K562 (cell line): ENCODE data around the gene PGM3. TPM values are rescaled to one million over a fixed set of nuclear protein-coding genes. Genes with fewer than 3 reads are reported as not detected.
A peak's percentile ranks its signal among the peaks of the same experiment; 100 is the strongest.

Source experiments
- ATAC-seq: fragments of 200-7000 bp; cut with Tn5 transposase; 3 replicates; pipeline ENCODE4 v1.9.1; 2020; ENCODE audit warnings: moderate library complexity
- BruUV-seq: library from RNA; stranded (reverse); fragments of 400-500 nt; replicated peaks from 2 replicates; lab custom pipeline; 2021; lab: Mats Ljungman, UMichigan
- CTCF ChIA-PET: fragments of 300-600 bp; formaldehyde crosslinking; extraction: SDS; loops from one replicate; lab custom pipeline; 2021; ENCODE audit warnings: low intra/inter-chr PET ratio; lab: Yijun Ruan, JAX
- POLR2A ChIA-PET: fragments of 300-600, 350-650 bp; sonication (Branson Sonifier 250); formaldehyde crosslinking; extraction: SDS; loops from one replicate; lab custom pipeline; 2021; ENCODE audit warnings: antibody characterized with exemption, inconsistent platforms; lab: Yijun Ruan, JAX
- DNase-seq, 4 experiments: peaks; one replicate each; pipeline versions ENCODE4 v3.0.0 to v3.0.0-alpha.2; 2011 to 2018; ENCODE audit warnings: low spot score in 3 of 4, mixed read lengths in 3 of 4; ENCODE audit errors: extremely low read depth in 1 of 4
- FAIRE-seq: peaks from 2 replicates; lab custom pipeline; 2011; peaks lifted over from hg19 to GRCh38; lab: Jason Lieb, UNC
- H2AFZ ChIP-seq: 2 replicates; pipeline ENCODE4 v1.6.0; 2011; ENCODE audit warnings: low read depth, low read length, control low read depth, inconsistent platforms
- H3K27ac ChIP-seq: fragments of 200-600 bp; 3 replicates; pipeline ENCODE4 v1.8.0; 2011; ENCODE audit warnings: low read depth, mild to moderate bottlenecking, control low read depth, inconsistent platforms, low read length, moderate library complexity, mixed read lengths; ENCODE audit errors: extremely low read depth
- H3K27me3 ChIP-seq, 2 experiments: fragments of 300-600 bp in 1 of 2; 2 replicates in 1 of 2; 3 replicates in 1 of 2; pipeline versions ENCODE4 v1.6.0 to v1.8.0; 2011; ENCODE audit warnings: inconsistent platforms in 2 of 2, low read length in 2 of 2, mild to moderate bottlenecking in 1 of 2, mixed read lengths in 1 of 2, moderate library complexity in 1 of 2; ENCODE audit not compliant: control insufficient read depth in 2 of 2, insufficient read depth in 2 of 2
- H3K36me3 ChIP-seq: fragments of 300-600 bp; 3 replicates; pipeline ENCODE4 v1.8.0; 2011; ENCODE audit warnings: mild to moderate bottlenecking, low read length, inconsistent platforms; ENCODE audit not compliant: control insufficient read depth, insufficient read depth
- H3K4me1 ChIP-seq, 2 experiments: fragments of 200-600 bp in 1 of 2; replicated peaks in 1 of 2; 2 replicates in 1 of 2; 3 replicates in 1 of 2; pipeline versions ENCODE4 v1.5.1 to v1.8.0; 2011; ENCODE audit warnings: inconsistent platforms in 2 of 2, low read length in 2 of 2, mild to moderate bottlenecking in 1 of 2, mixed read lengths in 1 of 2, moderate library complexity in 1 of 2; ENCODE audit not compliant: control insufficient read depth in 2 of 2, insufficient read depth in 2 of 2
- H3K4me2 ChIP-seq: 2 replicates; pipeline ENCODE4 v1.6.1; 2011; ENCODE audit warnings: low read length, control low read depth, inconsistent platforms, mixed read lengths; ENCODE audit not compliant: insufficient read depth
- H3K4me3 ChIP-seq: fragments of 200-600 bp; sonication (generic), shearing (Covaris generic); 2 replicates; pipeline ENCODE4 v1.5.1; 2016; ENCODE audit warnings: control low read depth, inconsistent platforms
- H3K79me2 ChIP-seq: fragments of 200-600 bp; 3 replicates; pipeline ENCODE4 v1.8.0; 2011; ENCODE audit warnings: low read length, inconsistent platforms; ENCODE audit not compliant: control insufficient read depth, insufficient read depth
- H3K9ac ChIP-seq, 2 experiments: 2 replicates each; pipeline versions ENCODE4 v1.6.0 to v1.6.1; 2011; ENCODE audit warnings: low read depth in 2 of 2, low read length in 2 of 2, control low read depth in 1 of 2, inconsistent platforms in 1 of 2, mild to moderate bottlenecking in 1 of 2, mixed read lengths in 1 of 2; ENCODE audit not compliant: insufficient read depth in 1 of 2
- H3K9me1 ChIP-seq: one replicate; pipeline ENCODE4 v1.6.0; 2011; ENCODE audit warnings: inconsistent platforms, mild to moderate bottlenecking, low read length, moderate library complexity; ENCODE audit not compliant: control insufficient read depth, insufficient read depth
- H3K9me3 ChIP-seq: replicated peaks from 2 replicates; pipeline ENCODE4 v1.5.1; 2011; ENCODE audit warnings: low read depth, low read length, inconsistent platforms; ENCODE audit not compliant: control insufficient read depth, insufficient read depth
- H4K20me1 ChIP-seq: replicated peaks from 2 replicates; pipeline ENCODE4 v1.6.1; 2011; ENCODE audit warnings: low read length, inconsistent platforms, mixed read lengths; ENCODE audit not compliant: control insufficient read depth, insufficient read depth
- BRCA1 ChIP-seq, 2 experiments: fragments of 450-650 bp in 1 of 2; sonication (generic) in 1 of 2; formaldehyde crosslinking in 1 of 2; IDR thresholded peaks; 2 replicates each; pipeline versions ENCODE4 v1.5.0 to v1.6.1; 2017 to 2020; ENCODE audit warnings: mild to moderate bottlenecking in 1 of 2, missing genetic modification reagents in 1 of 2
- CREB3 ChIP-seq: fragments of 450-650 bp; conservative IDR thresholded peaks from 2 replicates; pipeline ENCODE4 v1.6.1; 2016; ENCODE audit warnings: missing genetic modification characterization, low read depth, mild to moderate bottlenecking, missing compliant biosample characterization, moderate library complexity
- ELF4 ChIP-seq: fragments of 450-650 bp; formaldehyde crosslinking; IDR thresholded peaks from 2 replicates; pipeline ENCODE4 v1.4.0; 2022; ENCODE audit warnings: missing genetic modification characterization
- ETS1 ChIP-seq: conservative IDR thresholded peaks from 2 replicates; pipeline ENCODE4 v1.6.1; 2011; ENCODE audit warnings: low read depth, mild to moderate bottlenecking, low read length; ENCODE audit not compliant: control insufficient read depth
- FOXK2 ChIP-seq, 2 experiments: fragments of 450-650 bp; IDR thresholded peaks in 1 of 2; conservative IDR thresholded peaks in 1 of 2; 2 replicates each; pipeline ENCODE4 v1.6.1; 2016; ENCODE audit warnings: low read depth in 2 of 2, mild to moderate bottlenecking in 1 of 2
- FOXO4 ChIP-seq: fragments of 450-650 bp; formaldehyde crosslinking; IDR thresholded peaks from 2 replicates; pipeline ENCODE4 v1.4.0; 2020; ENCODE audit warnings: mild to moderate bottlenecking, moderate library complexity
- PTBP1 ChIP-seq: fragments of 200-400 bp; formaldehyde crosslinking; IDR thresholded peaks from 2 replicates; pipeline ENCODE4 v1.6.1; 2017; ENCODE audit warnings: low read depth, low read length
- SRSF1 ChIP-seq: fragments of 200-400 bp; formaldehyde crosslinking; IDR thresholded peaks from 2 replicates; pipeline ENCODE4 v1.6.1; 2017; ENCODE audit warnings: mild to moderate bottlenecking, low read depth, low read length, moderate library complexity
- ZNF584 ChIP-seq: fragments of 200-800 bp; sonication (Bioruptor generic); IDR thresholded peaks from 2 replicates; pipeline ENCODE4 v1.6.1; 2016; ENCODE audit warnings: low read depth, mild to moderate bottlenecking, missing genetic modification characterization, missing compliant biosample characterization
- ZNF639 ChIP-seq, 2 experiments: fragments of 200-800 bp in 1 of 2; sonication (Bioruptor generic) in 1 of 2; sonication (generic) in 1 of 2; formaldehyde crosslinking in 1 of 2; IDR thresholded peaks in 1 of 2; conservative IDR thresholded peaks in 1 of 2; 2 replicates each; pipeline versions ENCODE4 v1.5.0 to v1.6.1; 2016 to 2020; ENCODE audit warnings: missing compliant biosample characterization in 1 of 2, missing genetic modification characterization in 1 of 2, missing genetic modification reagents in 1 of 2
- ZNF75A ChIP-seq: fragments of 450-650 bp; formaldehyde crosslinking; IDR thresholded peaks from 2 replicates; pipeline ENCODE4 v1.4.0; 2020; ENCODE audit warnings: mild to moderate bottlenecking
- WGBS: fragments of 100-300 bp; shearing (Covaris generic); methylation state at CpG from one replicate; pipeline ENCODE4 v1.1.6; 2016; ENCODE audit warnings: low coverage, mixed read lengths; ENCODE audit not compliant: insufficient coverage; ENCODE audit errors: missing lambda C conversion rate; 5-methylcytosine and 5-hydroxymethylcytosine counted together
- in situ Hi-C: fragments of 300-500 bp; cut with MboI; formaldehyde crosslinking; loops from 4 replicates; pipeline ENCODE4 v1.15.0; 2018; ENCODE audit warnings: inconsistent platforms, mixed read lengths
- intact Hi-C: fragments of 100-400 bp; cut with micrococcal nuclease; formaldehyde crosslinking; loops from 2 replicates; pipeline ENCODE4 v1.14.2; 2022
- polyA plus RNA-seq, 8 experiments: library from polyadenylated mRNA; depleted of rRNA in 4 of 8; stranded (reverse) in 5 of 8; unstranded in 3 of 8; fragments of >200 nt; fragmentation: Nextera tagmentation in 2 of 8; fragmentation: Illumina TruSeq in 1 of 8; extraction: Ambion mirVana in 2 of 8; extraction: Trizol in 1 of 8; gene quantifications; 2 replicates each; pipeline versions ENCODE4 v1.2.1 to v1.2.3, GENCODE V29; 2011 to 2014; ENCODE audit warnings: inconsistent platforms in 1 of 8, missing spikeins in 1 of 8
- total RNA-seq, 7 experiments: library from RNA; depleted of rRNA in 6 of 7; stranded (reverse); fragments of >200 nt in 6 of 7; fragmentation: Illumina TruSeq in 2 of 7; extraction: Trizol in 2 of 7; gene quantifications; 2 replicates each; pipeline versions ENCODE4 v1.2.1 to v1.2.3, GENCODE V29; 2011 to 2021; ENCODE audit warnings: low replicate concordance in 1 of 7

Gene PGM3
- total and polyA plus RNA-seq, 9 of the 15 experiments (the other 6 are each of a cell fraction or from before 2014, with no cell fraction given) = 19.1 to 107 (median 50.5) TPM

- Histone ChIP-seq H3K4me3 (no peak overlapping the region), H3K27ac (no peak overlapping the region), H3K9me1 (no peaks in the 10 kb centered on the region), H4K20me1 (no peaks in the 10 kb centered on the region), H3K27me3 (no peaks in the 10 kb centered on the region), H3K79me2 (no peaks in the 10 kb centered on the region), H3K9ac (no peak overlapping the region), H3K4me1 (no peaks in the 10 kb centered on the region), H3K9me3 (no peaks in the 10 kb centered on the region), H3K4me2 (no peak overlapping the region), H3K36me3 (no peaks in the 10 kb centered on the region), H2AFZ (no peak overlapping the region)
- ChIA-PET POLR2A (no interaction called here), CTCF (no interaction called here)
- BruUV-seq = no TSS peak
- ATAC-seq (0 out of 3 replicates have a peak, but pooled peaks have one; percentile 32), DNase-seq (no peak), FAIRE-seq (no peak)
- in situ Hi-C loops = no loop called here
- intact Hi-C loops = no loop called here
- 100% methylated on average over 2 of the region's 2 CpGs for WGBS
- TF ChIP-seq ELF4 (CRISPR knock-in tag) (no peak), CREB3 (tag) (no peak), ZNF75A (CRISPR knock-in tag) (no peak), ZNF639 (CRISPR knock-in tag; conservative IDR thresholded peaks at IDR 0.05 in 1 of 2, IDR thresholded peaks at IDR 0.05 in 1 of 2) (no peak), FOXK2 (conservative IDR thresholded peaks at IDR 0.05 in 1 of 2, IDR thresholded peaks at IDR 0.05 in 1 of 2; ENCODE audit: low read depth in 2 of 2) (no peak), ZNF584 (CRISPR knock-in tag) (no peak), PTBP1 (no peak), ETS1 (no peak), SRSF1 (no peak), FOXO4 (CRISPR knock-in tag) (no peak), BRCA1 (IDR thresholded peaks at IDR 0.05) (no peak), BRCA1 (CRISPR knock-in tag; IDR thresholded peaks at IDR 0.05) (no peak)
Observed at GRCh38 chr6:83151114-83151513, 42.0 kb downstream of the PGM3 start.
